Subcutaneous preadipocyte (primary cell): ENCODE results near the gene GMNN. TPM values are rescaled to one million over a fixed set of nuclear protein-coding genes. Genes with fewer than 3 reads are reported as not detected.

ENCODE experiments used
- total RNA-seq: library from RNA; depleted of rRNA; stranded (reverse); fragments of >200 nt; gene quantifications from 2 replicates; pipeline ENCODE4 v1.2.3, GENCODE V29; 2012

The GMNN gene
- total RNA-seq, result 17.3 and 25.2 TPM in 2 replicates

DNA sequence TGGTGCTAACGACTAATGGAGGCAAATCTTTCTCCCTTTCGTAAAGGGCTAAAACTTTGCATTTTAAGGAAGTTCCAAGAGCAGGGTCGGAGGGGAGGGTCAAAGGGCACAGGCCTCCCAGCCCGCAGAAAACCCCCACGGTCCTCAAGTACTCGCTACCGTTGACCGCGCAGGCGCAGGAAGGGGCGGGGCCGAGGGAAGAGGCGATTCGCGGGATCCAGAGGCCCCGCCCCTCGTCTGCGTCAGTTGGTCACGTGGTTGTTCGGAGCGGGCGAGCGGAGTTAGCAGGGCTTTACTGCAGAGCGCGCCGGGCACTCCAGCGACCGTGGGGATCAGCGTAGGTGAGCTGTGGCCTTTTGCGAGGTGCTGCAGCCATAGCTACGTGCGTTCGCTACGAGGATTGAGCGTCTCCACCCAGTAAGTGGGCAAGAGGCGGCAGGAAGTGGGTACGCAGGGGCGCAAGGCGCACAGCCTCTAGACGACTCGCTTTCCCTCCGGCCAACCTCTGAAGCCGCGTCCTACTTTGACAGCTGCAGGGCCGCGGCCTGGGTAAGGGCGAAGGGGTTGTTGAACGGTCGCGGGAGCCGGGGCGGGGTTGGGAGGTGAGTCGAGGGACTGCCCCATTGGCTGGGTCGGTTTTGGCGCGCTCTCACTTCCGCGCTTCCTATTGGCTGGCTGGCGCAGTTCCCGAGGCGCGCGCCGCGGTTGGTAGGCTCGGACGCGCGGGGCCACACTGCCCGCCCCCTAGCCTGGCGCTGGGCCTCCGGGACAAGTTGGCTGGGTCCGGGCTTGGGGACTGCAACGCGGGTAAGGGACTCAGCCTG lies at the start of gene GMNN:
Gene GMNN (plus strand): TSS at position 242 of the 824 bp plus-strand sequence. CDS start 2,310 bp downstream, outside the sequence.

DNA sequence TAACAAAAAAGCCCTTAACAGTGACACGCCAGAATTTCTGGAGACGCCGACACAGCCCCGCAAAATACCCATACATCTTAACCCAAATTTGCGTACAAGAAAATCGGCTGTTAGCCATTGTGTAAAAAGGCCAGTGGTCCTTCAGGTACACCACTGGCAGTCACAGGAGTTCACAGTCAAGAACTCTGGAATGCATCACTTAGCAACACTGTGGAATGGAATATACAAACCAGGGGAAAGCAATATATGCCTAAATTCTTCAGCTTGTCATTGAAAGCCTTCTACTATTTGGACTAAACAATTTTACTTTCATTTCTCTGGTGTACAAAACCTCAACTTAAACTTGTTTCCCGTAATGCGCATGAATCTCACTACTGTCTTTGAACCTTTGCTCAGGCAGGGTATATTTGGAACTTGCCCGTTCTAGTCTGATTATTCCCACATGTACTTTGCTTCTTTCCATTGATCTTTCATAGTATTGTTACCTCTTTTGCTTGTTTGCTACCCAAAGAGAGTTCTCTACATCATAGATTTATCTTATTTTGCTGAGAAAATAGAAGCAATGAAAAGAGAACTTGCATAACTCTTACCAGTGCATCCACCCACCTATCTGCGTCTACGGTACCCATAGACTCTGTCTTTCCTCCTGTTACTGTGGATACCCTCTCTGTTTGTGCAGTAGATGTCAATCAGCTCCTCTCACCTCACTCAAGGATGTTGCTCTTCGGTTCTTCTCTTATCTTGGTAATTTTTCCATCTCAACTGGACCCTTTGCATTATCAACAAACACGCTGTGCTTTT lies 24.2 kb downstream of the GMNN start, which contains the start of gene ARMH2:
Gene ARMH2 (minus strand): TSS at position 178 of the 801 bp plus-strand sequence. CDS start 60 bp downstream, at position 118.

Other genes with a start within 250 kb of the GMNN start
- under 0.01 TPM in 1 of 2 replicates, not detected in the other for gene KIAA0319, start 128.7 kb upstream of the GMNN start, total RNA-seq
- 16.6 and 23.9 TPM in 2 replicates for gene TDP2, start 108.0 kb upstream of the GMNN start, total RNA-seq
- gene ACOT13, start 107.9 kb upstream of the GMNN start, total RNA-seq, result 4.3 and 8.5 TPM in 2 replicates
- gene C6orf62, start 55.8 kb upstream of the GMNN start, total RNA-seq, result 99.6 and 135 TPM in 2 replicates
- gene ARMH2, start 24.0 kb downstream of the GMNN start, total RNA-seq, result not detected in 2 replicates
- 0.20 and 1.1 TPM in 2 replicates for gene RIPOR2, start 161.0 kb downstream of the GMNN start, total RNA-seq